ENCODE measurements around the gene NUAK1.

NUAK1 gene

GRCh38 chr12:106110626-106111300 lies 28.0 kb downstream of the NUAK1 start:
- no peak overlapping the region for H3K27ac ChIP-seq (ENCODE audit: low read depth, low read length)
- no peaks in the 10 kb centered on the region for H4K20me1 ChIP-seq (ENCODE audit: control insufficient read depth, insufficient read depth, low read depth, low read length)
- no peaks in the 10 kb centered on the region for H3K36me3 ChIP-seq (ENCODE audit: control insufficient read depth, low read length)
- no peaks in the 10 kb centered on the region for H3K9me2 ChIP-seq (replicated peaks; ENCODE audit: control insufficient read depth, low read length)
- H3K4me2 ChIP-seq (ENCODE audit: low read length): no peak overlapping the region
- H3K27me3 ChIP-seq (ENCODE audit: control insufficient read depth, low read length): peaks cover 42% of the 10 kb centered on the region
- H3K4me3 ChIP-seq (ENCODE audit: low read length): no peak overlapping the region
- H3K9me3 ChIP-seq (ENCODE audit: control insufficient read depth, insufficient read depth, low read length): no peaks in the 10 kb centered on the region
- no peaks in the 10 kb centered on the region for H3K4me1 ChIP-seq (ENCODE audit: control insufficient read depth, low read length)
- no peak for TF ChIP-seq EZH2phosphoT487 (IDR thresholded peaks at IDR 0.05; ENCODE audit: borderline replicate concordance, low read length)
- TF ChIP-seq, protein P1, sequence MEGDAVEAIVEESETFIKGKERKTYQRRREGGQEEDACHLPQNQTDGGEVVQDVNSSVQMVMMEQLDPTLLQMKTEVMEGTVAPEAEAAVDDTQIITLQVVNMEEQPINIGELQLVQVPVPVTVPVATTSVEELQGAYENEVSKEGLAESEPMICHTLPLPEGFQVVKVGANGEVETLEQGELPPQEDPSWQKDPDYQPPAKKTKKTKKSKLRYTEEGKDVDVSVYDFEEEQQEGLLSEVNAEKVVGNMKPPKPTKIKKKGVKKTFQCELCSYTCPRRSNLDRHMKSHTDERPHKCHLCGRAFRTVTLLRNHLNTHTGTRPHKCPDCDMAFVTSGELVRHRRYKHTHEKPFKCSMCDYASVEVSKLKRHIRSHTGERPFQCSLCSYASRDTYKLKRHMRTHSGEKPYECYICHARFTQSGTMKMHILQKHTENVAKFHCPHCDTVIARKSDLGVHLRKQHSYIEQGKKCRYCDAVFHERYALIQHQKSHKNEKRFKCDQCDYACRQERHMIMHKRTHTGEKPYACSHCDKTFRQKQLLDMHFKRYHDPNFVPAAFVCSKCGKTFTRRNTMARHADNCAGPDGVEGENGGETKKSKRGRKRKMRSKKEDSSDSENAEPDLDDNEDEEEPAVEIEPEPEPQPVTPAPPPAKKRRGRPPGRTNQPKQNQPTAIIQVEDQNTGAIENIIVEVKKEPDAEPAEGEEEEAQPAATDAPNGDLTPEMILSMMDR (IDR thresholded peaks at IDR 0.05; ENCODE audit: low read depth, low read length, poor library complexity, severe bottlenecking): no peak
- H3K79me2 ChIP-seq (ENCODE audit: control insufficient read depth, low read length): no peaks in the 10 kb centered on the region
- H3F3A ChIP-seq (ENCODE audit: control insufficient read depth, insufficient read depth): no peaks in the 10 kb centered on the region

- Histone ChIP-seq H3F3A (ENCODE audit: control insufficient read depth, insufficient read depth) (no peaks in the 10 kb centered on the region), H3K27me3 (ENCODE audit: control insufficient read depth, low read length) (peaks cover 43% of the 10 kb centered on the region), H3K9me3 (ENCODE audit: control insufficient read depth, insufficient read depth, low read length) (no peaks in the 10 kb centered on the region), H4K20me1 (ENCODE audit: control insufficient read depth, insufficient read depth, low read depth, low read length) (no peaks in the 10 kb centered on the region), H3K9me2 (replicated peaks; ENCODE audit: control insufficient read depth, low read length) (no peaks in the 10 kb centered on the region), H3K4me2 (ENCODE audit: low read length) (no peak overlapping the region), H3K27ac (ENCODE audit: low read depth, low read length) (no peak overlapping the region), H3K4me3 (ENCODE audit: low read length) (no peak overlapping the region), H3K4me1 (ENCODE audit: control insufficient read depth, low read length) (no peaks in the 10 kb centered on the region), H3K79me2 (ENCODE audit: control insufficient read depth, low read length) (no peaks in the 10 kb centered on the region), H3K36me3 (ENCODE audit: control insufficient read depth, low read length) (no peaks in the 10 kb centered on the region)
- TF ChIP-seq, protein P1 (IDR thresholded peaks at IDR 0.05; ENCODE audit: low read depth, low read length, poor library complexity, severe bottlenecking): no peak
- no peak for TF ChIP-seq EZH2phosphoT487 (IDR thresholded peaks at IDR 0.05; ENCODE audit: borderline replicate concordance, low read length)
Measured at GRCh38 chr12:106109168-106109910, 29.4 kb downstream of the NUAK1 start.

GRCh38 chr12:106108185-106108835 lies 30.4 kb downstream of the NUAK1 start:
- Histone ChIP-seq H4K20me1 (ENCODE audit: control insufficient read depth, insufficient read depth, low read depth, low read length) (no peaks in the 10 kb centered on the region), H3K9me3 (ENCODE audit: control insufficient read depth, insufficient read depth, low read length) (no peaks in the 10 kb centered on the region), H3K4me2 (ENCODE audit: low read length) (no peak overlapping the region), H3F3A (ENCODE audit: control insufficient read depth, insufficient read depth) (no peaks in the 10 kb centered on the region), H3K9me2 (replicated peaks; ENCODE audit: control insufficient read depth, low read length) (no peaks in the 10 kb centered on the region), H3K27me3 (ENCODE audit: control insufficient read depth, low read length) (peaks cover 42% of the 10 kb centered on the region), H3K36me3 (ENCODE audit: control insufficient read depth, low read length) (no peaks in the 10 kb centered on the region), H3K4me1 (ENCODE audit: control insufficient read depth, low read length) (no peaks in the 10 kb centered on the region), H3K79me2 (ENCODE audit: control insufficient read depth, low read length) (no peaks in the 10 kb centered on the region), H3K27ac (ENCODE audit: low read depth, low read length) (no peak overlapping the region), H3K4me3 (ENCODE audit: low read length) (no peak overlapping the region)
- TF ChIP-seq EZH2phosphoT487 (IDR thresholded peaks at IDR 0.05; ENCODE audit: borderline replicate concordance, low read length): no peak
- TF ChIP-seq, protein P1 (IDR thresholded peaks at IDR 0.05; ENCODE audit: low read depth, low read length, poor library complexity, severe bottlenecking): no peak

Data from DOHH2 (cell line).